HepG2 (cell line): Measurements from ENCODE around the gene ESYT2. TPM values are rescaled to one million over a fixed set of nuclear protein-coding genes. Genes with fewer than 3 reads are reported as not detected.

Source experiments
- ATAC-seq: fragments of 200-7000 bp; cut with Tn5 transposase; 3 replicates; pipeline ENCODE4 v1.9.1; 2020; ENCODE audit warnings: mild to moderate bottlenecking, moderate library complexity
- BruUV-seq: library from RNA; stranded (reverse); fragments of 400-500 nt; replicated peaks from 2 replicates; lab custom pipeline; 2021; lab: Mats Ljungman, UMichigan
- CTCF ChIA-PET: fragments of 300-600 bp; formaldehyde crosslinking; extraction: SDS; loops from one replicate; lab custom pipeline; 2021; ENCODE audit warnings: low total read pairs, inconsistent platforms, low intra/inter-chr PET ratio; lab: Yijun Ruan, JAX
- POLR2A ChIA-PET: fragments of 350-600 bp; sonication (Branson Sonifier 250); formaldehyde crosslinking; loops from one replicate; lab custom pipeline; 2020; ENCODE audit warnings: antibody characterized with exemption, inconsistent platforms; lab: Yijun Ruan, JAX
- DNase-seq: peaks from one replicate; pipeline ENCODE4 v3.0.0-alpha.2; 2015; ENCODE audit warnings: low spot score
- FAIRE-seq: peaks from 3 replicates; lab custom pipeline; 2011; peaks lifted over from hg19 to GRCh38; lab: Jason Lieb, UNC
- H2AFZ ChIP-seq: one replicate; pipeline ENCODE4 v1.6.1; 2011; ENCODE audit warnings: low read length, inconsistent platforms
- H3K27ac ChIP-seq: fragments of 300-600 bp; 3 replicates; pipeline ENCODE4 v1.8.0; 2011; ENCODE audit warnings: mixed run types, mild to moderate bottlenecking, mixed read lengths, low read length, inconsistent platforms; ENCODE audit not compliant: insufficient read depth; ENCODE audit errors: extremely low read length
- H3K27me3 ChIP-seq, 2 experiments: fragments of 200-600 bp in 1 of 2; 2 replicates in 1 of 2; 3 replicates in 1 of 2; pipeline versions ENCODE4 v1.6.0 to v1.8.0; 2011; ENCODE audit warnings: low read length in 2 of 2, mild to moderate bottlenecking in 2 of 2, moderate library complexity in 2 of 2, inconsistent platforms in 1 of 2; ENCODE audit not compliant: insufficient read depth in 2 of 2, control insufficient read depth in 1 of 2
- H3K36me3 ChIP-seq, 2 experiments: fragments of 200-600 bp in 1 of 2; replicated peaks in 1 of 2; 2 replicates in 1 of 2; 3 replicates in 1 of 2; pipeline versions ENCODE4 v1.5.1 to v1.8.0; 2011; ENCODE audit warnings: low read length in 2 of 2, inconsistent platforms in 1 of 2; ENCODE audit not compliant: insufficient read depth in 2 of 2, control insufficient read depth in 1 of 2
- H3K4me1 ChIP-seq: 2 replicates; pipeline ENCODE4 v1.5.1; 2012; ENCODE audit warnings: low read length, inconsistent platforms; ENCODE audit not compliant: insufficient read depth
- H3K4me2 ChIP-seq: 2 replicates; pipeline ENCODE4 v1.6.0; 2011; ENCODE audit warnings: low read depth, low read length, inconsistent platforms
- H3K4me3 ChIP-seq, 3 experiments: fragments of 200-600 bp in 1 of 3; sonication (generic), shearing (Covaris generic) in 1 of 3; replicated peaks in 1 of 3; 2 replicates each; pipeline ENCODE4 v1.5.1; 2011 to 2016; ENCODE audit warnings: low read length in 3 of 3, inconsistent platforms in 2 of 3, low read depth in 2 of 3, mild to moderate bottlenecking in 2 of 3, control low read depth in 1 of 3, mixed read lengths in 1 of 3; ENCODE audit not compliant: insufficient read depth in 1 of 3
- H3K79me2 ChIP-seq: one replicate; pipeline ENCODE4 v1.6.1; 2011; ENCODE audit warnings: low read length, inconsistent platforms; ENCODE audit not compliant: insufficient read depth
- H3K9ac ChIP-seq: 2 replicates; pipeline ENCODE4 v1.6.0; 2011; ENCODE audit warnings: mild to moderate bottlenecking, low read depth, low read length, inconsistent platforms; ENCODE audit not compliant: insufficient read depth
- H3K9me3 ChIP-seq: 2 replicates; pipeline ENCODE4 v1.5.1; 2012; ENCODE audit warnings: mild to moderate bottlenecking, low read length
- H4K20me1 ChIP-seq: 2 replicates; pipeline ENCODE4 v1.6.0; 2011; ENCODE audit warnings: inconsistent platforms, mild to moderate bottlenecking, low read length, moderate library complexity; ENCODE audit not compliant: insufficient read depth
- ARHGAP35 ChIP-seq: sonication (generic); formaldehyde crosslinking; IDR thresholded peaks from 2 replicates; pipeline ENCODE4 v1.9.0; 2022; ENCODE audit warnings: mild to moderate bottlenecking, inconsistent platforms, moderate library complexity, missing genetic modification reagents, borderline replicate concordance
- ARID4A ChIP-seq: sonication (generic); formaldehyde crosslinking; IDR thresholded peaks from 2 replicates; pipeline ENCODE4 v1.5.0; 2020; ENCODE audit warnings: mild to moderate bottlenecking, missing genetic modification reagents, borderline replicate concordance
- CBX2 ChIP-seq, 2 experiments: fragments of 200-600 bp in 1 of 2; sonication (generic); formaldehyde crosslinking in 1 of 2; IDR thresholded peaks; 2 replicates each; pipeline versions ENCODE4 v1.7.0 to v1.8.1; 2018 to 2022; ENCODE audit warnings: low read depth in 2 of 2, low read length in 1 of 2, mild to moderate bottlenecking in 1 of 2, missing genetic modification reagents in 1 of 2
- CEBPB ChIP-seq: IDR thresholded peaks from 2 replicates; pipeline ENCODE4 v1.6.1; 2011; ENCODE audit warnings: low read depth, low read length, improper control_type of control experiment, borderline replicate concordance
- STAT5B ChIP-seq: sonication (generic); formaldehyde crosslinking; IDR thresholded peaks from 2 replicates; pipeline ENCODE4 v1.4.0; 2020; ENCODE audit warnings: missing genetic modification reagents
- TCF12 ChIP-seq, 2 experiments: fragments of 450-650 bp in 1 of 2; sonication (generic) in 1 of 2; formaldehyde crosslinking in 1 of 2; IDR thresholded peaks; 2 replicates each; pipeline versions ENCODE4 v1.6.1 to v1.8.0; 2017 to 2022; ENCODE audit warnings: antibody characterized with exemption in 1 of 2, mild to moderate bottlenecking in 1 of 2, missing genetic modification reagents in 1 of 2, moderate library complexity in 1 of 2
- ZBTB14 ChIP-seq: sonication (generic); formaldehyde crosslinking; IDR thresholded peaks from 2 replicates; pipeline ENCODE4 v1.4.0; 2020; ENCODE audit warnings: missing genetic modification reagents
- ZBTB38 ChIP-seq: sonication (generic); formaldehyde crosslinking; IDR thresholded peaks from 2 replicates; pipeline ENCODE4 v1.5.1; 2020; ENCODE audit warnings: mild to moderate bottlenecking, missing genetic modification reagents
- ZMYM2 ChIP-seq: sonication (generic); formaldehyde crosslinking; IDR thresholded peaks from 2 replicates; pipeline ENCODE4 v1.8.0; 2022; ENCODE audit warnings: mild to moderate bottlenecking, missing genetic modification reagents
- ZNF205 ChIP-seq: IDR thresholded peaks from 2 replicates; pipeline ENCODE4 v1.6.1; 2018; ENCODE audit warnings: missing biosample characterization, missing genetic modification reagents
- ZNF670 ChIP-seq: sonication (generic); formaldehyde crosslinking; IDR thresholded peaks from 2 replicates; pipeline ENCODE4 v1.8.0; 2022; ENCODE audit warnings: mild to moderate bottlenecking, missing genetic modification reagents, borderline replicate concordance
- ZNF713 ChIP-seq: sonication (generic); formaldehyde crosslinking; IDR thresholded peaks from 2 replicates; pipeline ENCODE4 v1.4.0; 2020; ENCODE audit warnings: mild to moderate bottlenecking, missing genetic modification reagents
- ZSCAN25 ChIP-seq: sonication (generic); formaldehyde crosslinking; IDR thresholded peaks from 2 replicates; pipeline ENCODE4 v1.8.0; 2022; ENCODE audit warnings: mild to moderate bottlenecking, missing genetic modification reagents
- WGBS: methylation state at CpG from one replicate; pipeline ENCODE4 v1.1.6; 2017; ENCODE audit warnings: low lambda C conversion rate; 5-methylcytosine and 5-hydroxymethylcytosine counted together
- in situ Hi-C: cut with HindIII; loops from 2 replicates; pipeline ENCODE4 v1.10.0; 2017; ENCODE audit warnings: low pct_unique_long_range_greater_than_20kb; ENCODE audit not compliant: extremely low pct_ligation_motif_present
- intact Hi-C: fragments of 100-400 bp; cut with micrococcal nuclease; formaldehyde crosslinking; loops from one replicate; pipeline ENCODE4 v1.10.0; 2022; ENCODE audit not compliant: unreplicated experiment
- polyA plus RNA-seq, 8 experiments: library from polyadenylated mRNA; depleted of rRNA in 3 of 8; stranded (reverse) in 7 of 8; unstranded in 1 of 8; fragments of >200 nt; fragmentation: Illumina TruSeq in 4 of 8; extraction: Trizol in 4 of 8; gene quantifications; 2 replicates each; pipeline versions ENCODE4 v1.2.1 to v1.2.3, GENCODE V29; 2011 to 2016; ENCODE audit warnings: low read depth in 4 of 8, missing spikeins in 1 of 8, mixed read lengths in 1 of 8; ENCODE audit not compliant: insufficient read depth in 1 of 8
- total RNA-seq, 5 experiments: library from RNA; depleted of rRNA; stranded (reverse); fragments of >200 nt; fragmentation: Illumina TruSeq; extraction: Trizol; gene quantifications; 2 replicates each; pipeline ENCODE4 v1.2.3, GENCODE V29; 2016; ENCODE audit warnings: low read depth in 1 of 5
- TF ChIP-seq, protein P1 (sequence below): sonication (generic); formaldehyde crosslinking; IDR thresholded peaks from 2 replicates; pipeline ENCODE4 v1.4.0; 2020; ENCODE audit warnings: missing genetic modification reagents
- TF ChIP-seq, protein P2 (sequence below): IDR thresholded peaks from 2 replicates; pipeline ENCODE4 v1.6.1; 2016

Gene ESYT2
- total and polyA plus RNA-seq, 2 of the 13 experiments (the other 11 are each of a cell fraction or from before 2014, with no cell fraction given), result 28.5 to 37.3 TPM

DNA sequence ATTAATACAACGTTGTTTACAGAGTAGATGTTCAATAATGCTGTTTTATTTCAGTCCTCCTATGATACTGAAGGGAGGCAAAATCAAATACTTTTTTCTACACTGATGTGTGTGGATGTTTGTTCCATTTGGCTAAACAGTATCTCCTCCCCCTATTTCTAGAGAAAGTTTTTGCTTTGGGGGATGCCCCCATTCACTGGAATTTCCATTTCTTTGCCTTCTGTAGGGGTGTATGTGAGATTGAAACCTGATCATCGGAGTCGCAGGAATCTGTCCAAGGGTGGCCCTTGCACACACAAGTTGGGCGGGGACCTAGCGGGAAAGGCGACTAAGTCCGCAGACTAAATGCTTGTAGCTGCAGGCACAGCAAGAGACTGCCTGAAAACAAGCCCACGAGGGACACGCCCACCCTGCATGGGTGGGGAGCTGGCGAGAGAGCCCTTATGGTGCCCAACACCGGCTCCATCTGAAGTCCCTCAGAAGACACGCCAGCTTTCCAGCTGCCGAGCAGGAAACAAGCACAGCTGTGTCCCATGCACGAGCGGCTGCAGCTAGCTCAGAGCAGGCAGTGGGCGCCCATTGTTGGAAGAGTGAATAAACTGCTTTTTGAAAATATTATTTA is 58.0 kb downstream of the ESYT2 start:
- H3K4me3 ChIP-seq, result no peak overlapping the region
- 95% methylated on average over 15 of the region's 16 CpGs for WGBS
- no peaks in the 10 kb centered on the region for H4K20me1 ChIP-seq
- no TSS peak for BruUV-seq
- FAIRE-seq (no peak), DNase-seq (no peak), ATAC-seq (no peak)
- H3K4me2 ChIP-seq, result no peak overlapping the region
- no peak overlapping the region for H2AFZ ChIP-seq
- no peaks in the 10 kb centered on the region for H3K79me2 ChIP-seq
- CTCF ChIA-PET, result no interaction called here
- intact Hi-C loops (no loop called here), in situ Hi-C loops (no loop called here)
- no peaks in the 10 kb centered on the region for H3K27me3 ChIP-seq
- peaks cover 8% of the 10 kb centered on the region; the same call in 1 of the 2 replicates for H3K4me1 ChIP-seq
- no peak overlapping the region for H3K9ac ChIP-seq
- POLR2A ChIA-PET, result no interaction called here
- peaks cover 9 to 24% of the 10 kb centered on the region in 2 experiments; a peak in 4 of 5 replicates for H3K36me3 ChIP-seq
- no peaks in the 10 kb centered on the region for H3K9me3 ChIP-seq
- no peak overlapping the region for H3K27ac ChIP-seq
- TF ChIP-seq CEBPB (no peak), ZBTB38 (CRISPR knock-in tag) (no peak), ARID4A (CRISPR knock-in tag) (no peak), ARHGAP35 (no peak), ZNF670 (no peak), STAT5B (CRISPR knock-in tag) (no peak), ZBTB14 (CRISPR knock-in tag) (no peak), TCF12 (IDR thresholded peaks at IDR 0.05) (no peak), TCF12 (CRISPR knock-in tag; IDR thresholded peaks at IDR 0.05) (no peak), CBX2 (IDR thresholded peaks at IDR 0.05; ENCODE audit: low read depth, low read length) (no peak), CBX2 (CRISPR knock-in tag; IDR thresholded peaks at IDR 0.05; ENCODE audit: low read depth) (no peak), ZMYM2 (CRISPR knock-in tag) (no peak), ZSCAN25 (no peak), ZNF713 (no peak), ZNF205 (CRISPR knock-in tag) (no peak)
- TF ChIP-seq, protein P1, sequence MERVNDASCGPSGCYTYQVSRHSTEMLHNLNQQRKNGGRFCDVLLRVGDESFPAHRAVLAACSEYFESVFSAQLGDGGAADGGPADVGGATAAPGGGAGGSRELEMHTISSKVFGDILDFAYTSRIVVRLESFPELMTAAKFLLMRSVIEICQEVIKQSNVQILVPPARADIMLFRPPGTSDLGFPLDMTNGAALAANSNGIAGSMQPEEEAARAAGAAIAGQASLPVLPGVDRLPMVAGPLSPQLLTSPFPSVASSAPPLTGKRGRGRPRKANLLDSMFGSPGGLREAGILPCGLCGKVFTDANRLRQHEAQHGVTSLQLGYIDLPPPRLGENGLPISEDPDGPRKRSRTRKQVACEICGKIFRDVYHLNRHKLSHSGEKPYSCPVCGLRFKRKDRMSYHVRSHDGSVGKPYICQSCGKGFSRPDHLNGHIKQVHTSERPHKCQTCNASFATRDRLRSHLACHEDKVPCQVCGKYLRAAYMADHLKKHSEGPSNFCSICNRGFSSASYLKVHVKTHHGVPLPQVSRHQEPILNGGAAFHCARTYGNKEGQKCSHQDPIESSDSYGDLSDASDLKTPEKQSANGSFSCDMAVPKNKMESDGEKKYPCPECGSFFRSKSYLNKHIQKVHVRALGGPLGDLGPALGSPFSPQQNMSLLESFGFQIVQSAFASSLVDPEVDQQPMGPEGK (CRISPR knock-in tag), result no peak
- TF ChIP-seq, protein P2, sequence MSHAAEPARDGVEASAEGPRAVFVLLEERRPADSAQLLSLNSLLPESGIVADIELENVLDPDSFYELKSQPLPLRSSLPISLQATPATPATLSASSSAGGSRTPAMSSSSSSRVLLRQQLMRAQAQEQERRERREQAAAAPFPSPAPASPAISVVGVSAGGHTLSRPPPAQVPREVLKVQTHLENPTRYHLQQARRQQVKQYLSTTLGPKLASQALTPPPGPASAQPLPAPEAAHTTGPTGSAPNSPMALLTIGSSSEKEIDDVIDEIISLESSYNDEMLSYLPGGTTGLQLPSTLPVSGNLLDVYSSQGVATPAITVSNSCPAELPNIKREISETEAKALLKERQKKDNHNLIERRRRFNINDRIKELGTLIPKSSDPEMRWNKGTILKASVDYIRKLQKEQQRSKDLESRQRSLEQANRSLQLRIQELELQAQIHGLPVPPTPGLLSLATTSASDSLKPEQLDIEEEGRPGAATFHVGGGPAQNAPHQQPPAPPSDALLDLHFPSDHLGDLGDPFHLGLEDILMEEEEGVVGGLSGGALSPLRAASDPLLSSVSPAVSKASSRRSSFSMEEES (CRISPR knock-in tag), result no peak
